ENCODE measurements around the gene HAGH. TPM values are rescaled to one million over a fixed set of nuclear protein-coding genes. Genes with fewer than 3 reads are reported as not detected.

Gene HAGH
- total RNA-seq, 1 experiment from 2014 or later = 31.3 TPM

- DNase-seq (ENCODE audit: low spot score) = no peak
These were observed 40.2 kb downstream of the HAGH start for GRCh38 chr16:1786242-1787055.

- no peak for DNase-seq (ENCODE audit: low spot score)
These were observed 40.8 kb downstream of the HAGH start for GRCh38 chr16:1785846-1786170.

- DNase-seq (ENCODE audit: low spot score) = no peak
These were observed 41.4 kb downstream of the HAGH start for GRCh38 chr16:1784977-1785845.

- peak; percentile 100 for DNase-seq (ENCODE audit: low spot score)
These were observed 44.0 kb downstream of the HAGH start, which contains the start of the genes NUBP2 and SPSB3 for GRCh38 chr16:1782408-1783264. NUBP2 (plus strand) TSS chr16:1782960; CDS start chr16:1783021, 61 bp downstream. SPSB3 (minus strand) TSS chr16:1782571; CDS start chr16:1781483, 1,088 bp downstream.

- no peak for DNase-seq (ENCODE audit: low spot score)
These were observed 44.7 kb downstream of the HAGH start for GRCh38 chr16:1781758-1782407.

GRCh38 chr16:1781254-1781653, 45.4 kb downstream of the HAGH start:
- no peak for DNase-seq (ENCODE audit: low spot score)

- no peak for DNase-seq (ENCODE audit: low spot score)
These were observed 46.0 kb downstream of the HAGH start for GRCh38 chr16:1780677-1781072.

GRCh38 chr16:1779741-1780676, 46.6 kb downstream of the HAGH start:
- DNase-seq (ENCODE audit: low spot score) = no peak

- DNase-seq (ENCODE audit: low spot score) = no peak
These were observed 47.4 kb downstream of the HAGH start for GRCh38 chr16:1779234-1779701.

- no peak for DNase-seq (ENCODE audit: low spot score)
These were observed 48.1 kb downstream of the HAGH start for GRCh38 chr16:1778200-1779179.

- no peak for DNase-seq (ENCODE audit: low spot score)
These were observed 49.0 kb downstream of the HAGH start for GRCh38 chr16:1777375-1778199.

GRCh38 chr16:1776991-1777374, 49.6 kb downstream of the HAGH start:
- no peak for DNase-seq (ENCODE audit: low spot score)

- no peak for DNase-seq (ENCODE audit: low spot score)
These were observed 50.0 kb downstream of the HAGH start for GRCh38 chr16:1776672-1776955.

- no peak for DNase-seq (ENCODE audit: low spot score)
These were observed 50.6 kb downstream of the HAGH start for GRCh38 chr16:1775846-1776671.

GRCh38 chr16:1775006-1775845, 51.4 kb downstream of the HAGH start:
- DNase-seq (ENCODE audit: low spot score) = no peak

GRCh38 chr16:1774448-1774780, 52.2 kb downstream of the HAGH start:
- DNase-seq (ENCODE audit: low spot score) = no peak

Data from H4 (cell line).